NCI-H510A treated with DMSO at 0.1 percent for 48 hours (cell line): ENCODE measurements around the gene MARCHF2.
A peak's percentile ranks its signal among the peaks of the same experiment; 100 is the strongest.
"Not testable (repeated sequence)": the region's sequence is repeated elsewhere in the genome, so short reads cannot be mapped to it uniquely, and the experiment has no call there.

Experiments used
- DNase-seq: peaks from one replicate; lab custom pipeline; 2025; lab: John Stamatoyannopoulos, UW

The MARCHF2 gene, protein sequence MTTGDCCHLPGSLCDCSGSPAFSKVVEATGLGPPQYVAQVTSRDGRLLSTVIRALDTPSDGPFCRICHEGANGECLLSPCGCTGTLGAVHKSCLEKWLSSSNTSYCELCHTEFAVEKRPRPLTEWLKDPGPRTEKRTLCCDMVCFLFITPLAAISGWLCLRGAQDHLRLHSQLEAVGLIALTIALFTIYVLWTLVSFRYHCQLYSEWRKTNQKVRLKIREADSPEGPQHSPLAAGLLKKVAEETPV

GRCh38 chr19:8412783-8413628 lies at the start of gene MARCHF2:
Gene MARCHF2, plus strand, starts transcription at chr19:8413305. Its CDS starts 8,536 bp downstream, at chr19:8421841.
- DNase-seq, result peak; percentile 88

DNA sequence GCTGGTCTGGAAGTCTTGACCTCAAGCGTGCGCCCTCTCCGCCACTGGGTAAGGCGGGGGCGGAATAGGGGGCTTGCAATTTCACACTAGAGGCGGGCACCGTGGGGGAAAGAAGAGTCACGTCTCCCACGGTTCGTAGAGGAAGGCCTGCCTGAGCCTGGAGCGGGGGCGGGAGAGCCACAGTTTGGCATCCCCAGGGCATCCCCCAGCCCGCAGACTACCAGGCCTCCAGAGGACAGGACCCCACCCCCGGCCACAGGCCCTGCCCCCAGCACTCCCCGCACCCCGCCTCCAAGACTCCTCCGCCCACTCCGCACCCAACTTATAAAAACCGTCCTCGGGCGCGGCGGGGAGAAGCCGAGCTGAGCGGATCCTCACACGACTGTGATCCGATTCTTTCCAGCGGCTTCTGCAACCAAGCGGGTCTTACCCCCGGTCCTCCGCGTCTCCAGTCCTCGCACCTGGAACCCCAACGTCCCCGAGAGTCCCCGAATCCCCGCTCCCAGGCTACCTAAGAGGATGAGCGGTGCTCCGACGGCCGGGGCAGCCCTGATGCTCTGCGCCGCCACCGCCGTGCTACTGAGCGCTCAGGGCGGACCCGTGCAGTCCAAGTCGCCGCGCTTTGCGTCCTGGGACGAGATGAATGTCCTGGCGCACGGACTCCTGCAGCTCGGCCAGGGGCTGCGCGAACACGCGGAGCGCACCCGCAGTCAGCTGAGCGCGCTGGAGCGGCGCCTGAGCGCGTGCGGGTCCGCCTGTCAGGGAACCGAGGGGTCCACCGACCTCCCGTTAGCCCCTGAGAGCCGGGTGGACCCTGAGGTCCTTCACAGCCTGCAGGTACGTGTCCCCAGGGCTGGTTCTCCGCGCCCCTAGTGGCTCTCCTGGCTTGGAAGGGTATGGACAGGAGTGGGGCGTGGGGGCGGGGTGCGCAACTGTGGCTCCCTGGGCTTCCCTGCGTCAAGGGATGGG lies 49.0 kb upstream of the MARCHF2 start, which contains the start of gene ANGPTL4:
Gene ANGPTL4 (plus strand): TSS at position 353 of the 969 bp plus-strand sequence. CDS start 167 bp downstream, at position 520.
- DNase-seq, result peak; percentile 19

DNA sequence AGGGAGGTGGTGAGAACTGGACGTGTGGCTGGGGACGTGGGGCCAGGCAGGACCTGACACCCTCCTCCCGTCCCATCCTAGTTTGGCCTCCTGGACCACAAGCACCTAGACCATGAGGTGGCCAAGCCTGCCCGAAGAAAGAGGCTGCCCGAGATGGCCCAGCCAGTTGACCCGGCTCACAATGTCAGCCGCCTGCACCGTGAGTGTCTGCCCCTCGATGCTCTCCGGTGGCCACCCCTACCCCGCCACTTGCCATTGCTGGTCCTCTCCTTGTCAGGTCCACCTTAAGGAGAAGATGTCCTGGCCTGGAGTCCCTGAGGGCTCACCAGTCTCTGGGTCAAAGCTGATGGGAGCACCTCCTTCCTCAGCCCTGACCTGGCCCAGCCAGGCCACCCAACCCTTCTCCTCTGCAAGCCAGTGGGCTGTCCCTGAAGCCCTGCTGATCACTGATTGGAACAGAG lies 47.0 kb upstream of the MARCHF2 start:
- DNase-seq, result no peak

- no peak for DNase-seq
Measured at GRCh38 chr19:8366961-8367326, 46.2 kb upstream of the MARCHF2 start.

GRCh38 chr19:8367327-8368001 lies 45.6 kb upstream of the MARCHF2 start:
- no peak for DNase-seq

DNA sequence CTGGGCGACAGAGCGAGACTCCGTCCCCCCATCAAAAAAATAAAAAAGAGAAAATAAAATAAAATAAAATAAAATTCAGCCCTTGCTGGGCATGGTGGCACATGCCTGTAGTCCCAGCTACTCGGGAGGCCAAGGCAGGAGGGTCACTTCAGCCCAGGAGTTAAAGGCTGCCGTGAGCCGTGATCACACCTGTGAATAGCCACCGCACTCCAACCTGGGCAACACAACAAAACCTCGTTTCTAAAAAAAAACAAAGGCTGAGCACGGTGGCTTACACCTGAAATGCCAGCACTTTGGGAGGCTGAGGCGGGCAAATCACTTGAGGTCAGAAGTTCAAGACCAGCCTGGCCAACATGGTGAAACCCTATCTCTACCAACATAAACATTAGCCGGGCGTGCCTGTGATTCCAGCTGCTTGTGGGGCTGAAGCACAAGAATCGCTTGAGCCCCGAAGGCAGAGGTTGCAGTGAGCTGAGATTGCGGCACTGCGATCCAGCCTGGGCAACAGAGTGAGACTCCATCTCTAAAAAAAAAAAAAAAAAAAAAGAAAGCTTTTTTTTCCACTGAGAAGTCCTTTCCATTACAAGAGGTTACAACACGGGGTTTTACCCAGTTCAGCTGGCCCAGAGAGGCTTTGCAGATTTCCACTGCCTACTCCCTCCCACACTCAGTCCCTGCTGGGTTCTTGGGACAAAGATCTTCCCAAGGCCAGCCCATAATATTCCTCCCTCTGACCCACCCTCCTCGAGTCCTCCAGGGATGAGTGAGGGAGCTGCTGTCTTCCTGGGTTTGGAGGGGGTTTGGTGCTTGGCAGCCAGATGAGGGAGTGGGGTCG lies 42.7 kb upstream of the MARCHF2 start:
- DNase-seq, result no peak

- DNase-seq, result no peak
Measured at GRCh38 chr19:8371011-8371804, 41.9 kb upstream of the MARCHF2 start.

DNA sequence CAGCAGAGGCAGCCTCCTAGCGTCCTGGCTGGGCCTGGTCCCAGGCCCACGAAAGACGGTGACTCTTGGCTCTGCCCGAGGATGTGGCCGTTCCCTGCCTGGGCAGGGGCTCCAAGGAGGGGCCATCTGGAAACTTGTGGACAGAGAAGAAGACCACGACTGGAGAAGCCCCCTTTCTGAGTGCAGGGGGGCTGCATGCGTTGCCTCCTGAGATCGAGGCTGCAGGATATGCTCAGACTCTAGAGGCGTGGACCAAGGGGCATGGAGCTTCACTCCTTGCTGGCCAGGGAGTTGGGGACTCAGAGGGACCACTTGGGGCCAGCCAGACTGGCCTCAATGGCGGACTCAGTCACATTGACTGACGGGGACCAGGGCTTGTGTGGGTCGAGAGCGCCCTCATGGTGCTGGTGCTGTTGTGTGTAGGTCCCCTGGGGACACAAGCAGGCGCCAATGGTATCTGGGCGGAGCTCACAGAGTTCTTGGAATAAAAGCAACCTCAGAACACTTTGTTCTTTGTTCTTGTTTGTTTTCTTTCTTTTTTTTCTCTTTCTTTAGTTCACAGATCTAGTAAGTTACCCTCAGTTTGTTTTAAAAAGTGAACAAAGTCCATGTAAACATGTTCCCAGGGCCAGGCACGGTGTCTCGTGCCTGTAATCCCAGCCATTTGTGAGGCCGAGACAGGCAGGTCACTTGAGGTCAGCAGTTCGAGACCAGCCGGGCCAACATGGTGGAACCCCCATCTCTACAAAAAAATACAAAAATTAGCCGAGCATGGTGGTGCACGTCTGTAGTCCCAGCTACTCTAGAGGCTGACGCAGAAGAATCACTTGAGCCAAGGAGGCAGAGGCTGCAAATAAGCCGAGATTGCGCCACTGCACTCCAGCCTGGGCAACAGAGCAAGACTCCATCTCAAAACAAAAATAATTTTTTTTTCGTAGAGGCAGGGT lies 39.0 kb upstream of the MARCHF2 start:
- DNase-seq, result no peak

GRCh38 chr19:8375766-8376165 lies 37.3 kb upstream of the MARCHF2 start:
- DNase-seq, result not testable (repeated sequence)

GRCh38 chr19:8376373-8376974 lies 36.6 kb upstream of the MARCHF2 start:
- DNase-seq, result not testable (repeated sequence)

DNA sequence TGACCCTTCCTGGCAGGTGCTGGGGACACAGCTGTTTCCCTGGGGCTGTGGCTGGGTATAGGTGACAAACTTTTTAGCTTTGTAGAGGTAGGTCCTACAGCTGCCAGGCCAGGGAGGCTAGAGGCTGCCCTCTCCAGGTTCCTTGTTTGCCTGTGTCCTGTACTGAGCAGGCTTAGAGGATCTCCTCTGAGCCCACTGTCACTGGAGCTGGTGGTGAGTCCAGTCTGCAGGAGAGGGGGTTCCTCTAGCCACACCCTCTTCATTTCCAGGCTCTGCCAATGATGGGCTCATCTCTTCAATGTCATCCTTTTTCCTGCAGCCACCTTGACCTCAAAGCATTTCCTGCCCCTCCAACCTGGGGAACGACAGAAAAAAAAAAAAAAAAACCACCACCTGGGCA lies 35.5 kb upstream of the MARCHF2 start:
- DNase-seq, result no peak

GRCh38 chr19:8379156-8379891 lies 33.8 kb upstream of the MARCHF2 start:
- not testable (repeated sequence) for DNase-seq

GRCh38 chr19:8384569-8384968 lies 28.5 kb upstream of the MARCHF2 start:
- not testable (repeated sequence) for DNase-seq

GRCh38 chr19:8385103-8385502 lies 28.0 kb upstream of the MARCHF2 start:
- DNase-seq, result not testable (repeated sequence)

- peak; percentile 73 for DNase-seq
Measured at GRCh38 chr19:8385566-8385965, 27.5 kb upstream of the MARCHF2 start.

GRCh38 chr19:8386419-8386818 lies 26.7 kb upstream of the MARCHF2 start:
- DNase-seq, result not testable (repeated sequence)

DNA sequence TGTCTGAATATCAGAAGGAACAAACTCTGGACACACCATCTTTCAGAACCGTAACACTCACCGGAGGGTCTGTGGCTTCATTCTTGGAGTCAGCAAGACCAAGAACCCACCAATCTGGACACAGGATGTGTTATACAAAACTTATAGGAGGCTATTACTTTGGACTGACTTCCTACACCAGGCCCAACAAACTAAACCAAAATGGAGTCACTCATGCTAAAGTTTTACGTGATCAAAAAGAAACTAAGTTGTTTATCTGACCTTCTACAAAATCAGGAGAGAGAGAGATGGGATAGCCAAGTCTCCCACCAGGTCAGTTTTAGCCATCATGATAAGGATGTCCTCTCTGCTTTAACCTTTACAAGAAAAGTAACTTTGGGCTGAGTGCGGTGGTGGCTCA lies 26.1 kb upstream of the MARCHF2 start:
- no peak for DNase-seq
